GM12878 (cell line): ENCODE data around the gene ASAH2B. TPM values are rescaled to one million over a fixed set of nuclear protein-coding genes. Genes with fewer than 3 reads are reported as not detected.

Experiments
- ATAC-seq: fragments of 200-7000 bp; cut with Tn5 transposase; 3 replicates; pipeline ENCODE4 v1.9.1; 2020; ENCODE audit warnings: mild to moderate bottlenecking, moderate library complexity
- BruUV-seq: library from RNA; stranded (reverse); fragments of 400-500 nt; replicated peaks from 2 replicates; lab custom pipeline; 2021; lab: Mats Ljungman, UMichigan
- CTCF ChIA-PET: fragments of 300-600 bp; sonication (Branson Sonifier 250); formaldehyde crosslinking; extraction: SDS; loops from one replicate; lab custom pipeline; 2021; ENCODE audit warnings: inconsistent platforms; lab: Yijun Ruan, JAX
- POLR2A ChIA-PET: fragments of 350-600 bp; formaldehyde crosslinking; extraction: SDS; loops from one replicate; lab custom pipeline; 2021; ENCODE audit warnings: inconsistent platforms; lab: Charles Lee
- RAD21 ChIA-PET: fragments of 300-600 bp; sonication (Branson Sonifier 250); formaldehyde crosslinking; loops from one replicate; lab custom pipeline; 2023; ENCODE audit warnings: antibody characterized with exemption; ENCODE audit not compliant: unreplicated experiment; lab: Charles Lee
- SMC1A ChIA-PET: fragments of 300-600 bp; sonication (Branson Sonifier 250); formaldehyde crosslinking; loops from one replicate; lab custom pipeline; 2023; ENCODE audit not compliant: unreplicated experiment, uncharacterized antibody; lab: Charles Lee
- DNase-seq: peaks from one replicate; pipeline ENCODE4 v3.0.0-alpha.2; 2011; ENCODE audit warnings: low read depth, low spot score
- FAIRE-seq: peaks from 3 replicates; lab custom pipeline; 2011; peaks lifted over from hg19 to GRCh38; lab: Jason Lieb, UNC
- H2AFZ ChIP-seq: 2 replicates; pipeline ENCODE4 v1.6.0; 2011; ENCODE audit warnings: low read depth, low read length, control low read depth; ENCODE audit not compliant: control insufficient read depth
- H3K27ac ChIP-seq: 2 replicates; pipeline ENCODE4 v1.5.1; 2011; ENCODE audit warnings: control low read depth; ENCODE audit not compliant: control insufficient read depth, insufficient read depth
- H3K27me3 ChIP-seq, 2 experiments: replicated peaks in 1 of 2; 2 replicates each; pipeline versions ENCODE4 v1.6.0 to v1.6.1; 2011; ENCODE audit warnings: low read length in 1 of 2; ENCODE audit not compliant: control insufficient read depth in 2 of 2, insufficient read depth in 2 of 2
- H3K36me3 ChIP-seq, 2 experiments: 2 replicates each; pipeline ENCODE4 v1.5.1; 2011; ENCODE audit warnings: low read length in 1 of 2; ENCODE audit not compliant: control insufficient read depth in 2 of 2, insufficient read depth in 2 of 2
- H3K4me1 ChIP-seq: 2 replicates; pipeline ENCODE4 v1.6.1; 2011; ENCODE audit warnings: mild to moderate bottlenecking, low read length, moderate library complexity, mixed read lengths; ENCODE audit not compliant: control insufficient read depth, insufficient read depth
- H3K4me2 ChIP-seq: 2 replicates; pipeline ENCODE4 v1.6.0; 2011; ENCODE audit warnings: control low read depth; ENCODE audit not compliant: control insufficient read depth, insufficient read depth
- H3K4me3 ChIP-seq: fragments of 200-600 bp; sonication (generic); 2 replicates; pipeline ENCODE4 v1.5.1; 2016
- H3K79me2 ChIP-seq: 2 replicates; pipeline ENCODE4 v1.6.0; 2011; ENCODE audit warnings: low read length; ENCODE audit not compliant: control insufficient read depth, insufficient read depth
- H3K9ac ChIP-seq: 2 replicates; pipeline ENCODE4 v1.8.0; 2011; ENCODE audit warnings: low read length, control low read depth, mixed read lengths; ENCODE audit not compliant: control insufficient read depth, insufficient read depth
- H3K9me3 ChIP-seq: replicated peaks from 3 replicates; pipeline ENCODE4 v1.5.1; 2011; ENCODE audit warnings: mild to moderate bottlenecking, low read length; ENCODE audit not compliant: control insufficient read depth, insufficient read depth
- H4K20me1 ChIP-seq: 2 replicates; pipeline ENCODE4 v1.6.0; 2011; ENCODE audit not compliant: control insufficient read depth, insufficient read depth
- CBX3 ChIP-seq: fragments of 200-600 bp; sonication (generic); IDR thresholded peaks from 2 replicates; pipeline ENCODE4 v1.6.1; 2016; ENCODE audit warnings: low read depth, borderline replicate concordance
- DPF2 ChIP-seq: fragments of 450-650 bp; IDR thresholded peaks from 2 replicates; pipeline ENCODE4 v1.6.1; 2017; ENCODE audit warnings: mild to moderate bottlenecking
- EGR1 ChIP-seq, 2 experiments: IDR thresholded peaks; 1 replicate in 1 of 2; 2 replicates in 1 of 2; pipeline ENCODE4 v1.6.1; 2011 to 2012; ENCODE audit warnings: low read depth in 2 of 2, low read length in 2 of 2, borderline replicate concordance in 1 of 2, mild to moderate bottlenecking in 1 of 2, moderate library complexity in 1 of 2
- ETV6 ChIP-seq, 2 experiments: fragments of 450-650 bp in 1 of 2; IDR thresholded peaks in 1 of 2; conservative IDR thresholded peaks in 1 of 2; 2 replicates each; pipeline ENCODE4 v1.6.1; 2014; ENCODE audit warnings: antibody characterized with exemption in 1 of 2, borderline replicate concordance in 1 of 2, low read depth in 1 of 2, mild to moderate bottlenecking in 1 of 2, moderate library complexity in 1 of 2
- MEF2B ChIP-seq: fragments of 450-650 bp; IDR thresholded peaks from 2 replicates; pipeline ENCODE4 v1.6.1; 2018; ENCODE audit warnings: mild to moderate bottlenecking, moderate library complexity; ENCODE audit not compliant: partially characterized antibody, poor library complexity, severe bottlenecking
- MYC ChIP-seq: IDR thresholded peaks from 2 replicates; pipeline ENCODE4 v1.6.1; 2011; ENCODE audit warnings: mild to moderate bottlenecking, low read length, moderate library complexity, inconsistent platforms; ENCODE audit not compliant: insufficient read depth, insufficient replicate concordance, insufficient read length, severe bottlenecking
- NFYB ChIP-seq: IDR thresholded peaks from 2 replicates; pipeline ENCODE4 v1.6.1; 2011; ENCODE audit warnings: low read depth, mild to moderate bottlenecking, low read length, improper control_type of control experiment, moderate library complexity; ENCODE audit not compliant: insufficient read depth
- POLR2AphosphoS5 ChIP-seq: IDR thresholded peaks from 2 replicates; pipeline ENCODE4 v1.6.1; 2011; ENCODE audit warnings: mild to moderate bottlenecking, low read length, inconsistent platforms
- RUNX3 ChIP-seq: IDR thresholded peaks from 2 replicates; pipeline ENCODE4 v1.6.1; 2012; ENCODE audit warnings: low read length, inconsistent platforms
- SIN3A ChIP-seq: IDR thresholded peaks from 2 replicates; pipeline ENCODE4 v1.6.1; 2012; ENCODE audit warnings: low read depth, low read length, improper control_type of control experiment
- SMC3 ChIP-seq: IDR thresholded peaks from 2 replicates; pipeline ENCODE4 v1.6.1; 2011; ENCODE audit warnings: low read length, improper control_type of control experiment, borderline replicate concordance
- SPI1 ChIP-seq: IDR thresholded peaks from 2 replicates; pipeline ENCODE4 v1.6.1; 2011; ENCODE audit warnings: low read depth, mild to moderate bottlenecking, low read length, moderate library complexity, borderline replicate concordance; ENCODE audit not compliant: insufficient read depth
- STAT1 ChIP-seq: fragments of 450-650 bp; conservative IDR thresholded peaks from 2 replicates; pipeline ENCODE4 v1.6.1; 2014; ENCODE audit warnings: antibody characterized with exemption, mild to moderate bottlenecking
- SUPT20H ChIP-seq: IDR thresholded peaks from 2 replicates; pipeline ENCODE4 v1.6.1; 2011; ENCODE audit warnings: low read depth, mild to moderate bottlenecking, low read length, moderate library complexity, borderline replicate concordance; ENCODE audit not compliant: control insufficient read depth
- TBL1XR1 ChIP-seq: IDR thresholded peaks from 2 replicates; pipeline ENCODE4 v1.6.1; 2012; ENCODE audit warnings: low read depth, low read length, improper control_type of control experiment
- ZBED1 ChIP-seq: IDR thresholded peaks from 2 replicates; pipeline ENCODE4 v1.6.1; 2016; ENCODE audit warnings: borderline replicate concordance
- ZNF274 ChIP-seq: IDR thresholded peaks from one replicate; pipeline ENCODE4 v1.8.0; 2011; ENCODE audit not compliant: insufficient read length, insufficient read depth
- WGBS: methylation state at CpG from one replicate; pipeline ENCODE4 v1.1.6; 2016; ENCODE audit warnings: low lambda C conversion rate; ENCODE audit not compliant: insufficient replicate concordance, insufficient coverage; ENCODE audit errors: missing lambda C conversion rate; 5-methylcytosine and 5-hydroxymethylcytosine counted together
- in situ Hi-C: fragments of 300-500 bp; cut with MboI; formaldehyde crosslinking; loops from 9 replicates; pipeline ENCODE4 v1.14.3; 2018; ENCODE audit warnings: mixed read lengths
- intact Hi-C: fragments of 100-400 bp; cut with micrococcal nuclease; formaldehyde crosslinking; loops from one replicate; pipeline ENCODE4 v1.14.2; 2022; ENCODE audit not compliant: unreplicated experiment
- polyA plus RNA-seq, 11 experiments: library from polyadenylated mRNA; depleted of rRNA in 4 of 11; unstranded in 6 of 11; stranded (reverse) in 5 of 11; fragments of >200 nt; fragmentation: Nextera tagmentation in 4 of 11; fragmentation: Illumina TruSeq in 1 of 11; extraction: Ambion mirVana in 4 of 11; extraction: Trizol in 1 of 11; gene quantifications; 1 replicate in 1 of 11; 2 replicates in 10 of 11; pipeline versions ENCODE4 v1.2.1 to v1.2.3, GENCODE V29; 2011 to 2016; ENCODE audit warnings: inconsistent platforms in 2 of 11, missing spikeins in 2 of 11, low read depth in 1 of 11
- total RNA-seq, 4 experiments: library from RNA; depleted of rRNA in 3 of 4; stranded (reverse); fragments of >200 nt in 3 of 4; fragmentation: Illumina TruSeq in 1 of 4; extraction: Trizol in 1 of 4; gene quantifications; 2 replicates each; pipeline versions ENCODE4 v1.2.1 to v1.2.3, GENCODE V29; 2013 to 2021
- TF ChIP-seq, protein P1 (sequence below): fragments of 450-650 bp; IDR thresholded peaks from 2 replicates; pipeline ENCODE4 v1.6.1; 2017; ENCODE audit warnings: borderline replicate concordance
- TF ChIP-seq, protein P2 (sequence below): IDR thresholded peaks from 2 replicates; pipeline ENCODE4 v1.6.1; 2011; ENCODE audit warnings: borderline replicate concordance, low read depth, mild to moderate bottlenecking, moderate library complexity, mixed read lengths, low read length; ENCODE audit not compliant: insufficient read depth; ENCODE audit errors: extremely low read length

ASAH2B gene
- total and polyA plus RNA-seq, 10 of the 15 experiments (the other 5 are each of a cell fraction or from before 2014, with no cell fraction given), result 1.6 to 5.4 (median 3.0) TPM

DNA sequence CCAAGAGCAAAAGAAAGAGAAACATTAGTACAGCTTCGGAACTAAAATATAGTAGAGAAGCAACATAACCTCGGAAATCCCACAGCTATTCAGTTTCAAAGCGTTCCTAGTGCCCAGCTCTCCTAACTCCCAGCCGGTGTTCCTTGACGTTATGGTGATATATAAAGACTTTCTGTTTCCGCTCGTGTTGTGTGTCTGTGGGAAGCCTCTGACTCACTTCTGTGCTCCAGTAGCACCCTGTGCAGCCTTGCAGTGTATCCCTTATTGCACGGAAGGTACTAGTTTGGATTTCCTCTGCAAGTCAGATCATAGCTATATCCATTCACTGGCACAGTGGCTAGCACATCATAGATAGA, 535 bp downstream of the ASAH2B start:
- TSS peak; percentile 76 for BruUV-seq
- POLR2A ChIA-PET, result interaction anchor here (0.6 kb wide), 1 partner anchor 524 kb away, joined by 3 read pairs; no protein-coding TSS in a partner anchor
- peak overlapping the region; percentile 89 for H3K4me2 ChIP-seq
- H3K27me3 ChIP-seq, result no peaks in the 10 kb centered on the region
- intact Hi-C loops, result no loop called here
- ATAC-seq, result peak; percentile 55
- TF ChIP-seq DPF2 (no peak), EGR1 (IDR thresholded peaks at IDR 0.05; ENCODE audit: borderline replicate concordance in 1 of 2, low read depth in 2 of 2, low read length in 2 of 2) (no peak), ZNF274 (no peak), SIN3A (no peak), SPI1 (no peak), SMC3 (no peak), TBL1XR1 (no peak), MEF2B (no peak), ETV6 (conservative IDR thresholded peaks at IDR 0.05 in 1 of 2, IDR thresholded peaks at IDR 0.05 in 1 of 2; ENCODE audit: borderline replicate concordance in 1 of 2, low read depth in 1 of 2) (no peak), STAT1 (no peak), POLR2AphosphoS5 (no peak), CBX3 (no peak), ZBED1 (no peak), NFYB (no peak), SUPT20H (no peak), RUNX3 (no peak), MYC (no peak)
- TF ChIP-seq, protein P1, sequence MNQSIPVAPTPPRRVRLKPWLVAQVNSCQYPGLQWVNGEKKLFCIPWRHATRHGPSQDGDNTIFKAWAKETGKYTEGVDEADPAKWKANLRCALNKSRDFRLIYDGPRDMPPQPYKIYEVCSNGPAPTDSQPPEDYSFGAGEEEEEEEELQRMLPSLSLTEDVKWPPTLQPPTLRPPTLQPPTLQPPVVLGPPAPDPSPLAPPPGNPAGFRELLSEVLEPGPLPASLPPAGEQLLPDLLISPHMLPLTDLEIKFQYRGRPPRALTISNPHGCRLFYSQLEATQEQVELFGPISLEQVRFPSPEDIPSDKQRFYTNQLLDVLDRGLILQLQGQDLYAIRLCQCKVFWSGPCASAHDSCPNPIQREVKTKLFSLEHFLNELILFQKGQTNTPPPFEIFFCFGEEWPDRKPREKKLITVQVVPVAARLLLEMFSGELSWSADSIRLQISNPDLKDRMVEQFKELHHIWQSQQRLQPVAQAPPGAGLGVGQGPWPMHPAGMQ, result no peak
- TF ChIP-seq, protein P2, sequence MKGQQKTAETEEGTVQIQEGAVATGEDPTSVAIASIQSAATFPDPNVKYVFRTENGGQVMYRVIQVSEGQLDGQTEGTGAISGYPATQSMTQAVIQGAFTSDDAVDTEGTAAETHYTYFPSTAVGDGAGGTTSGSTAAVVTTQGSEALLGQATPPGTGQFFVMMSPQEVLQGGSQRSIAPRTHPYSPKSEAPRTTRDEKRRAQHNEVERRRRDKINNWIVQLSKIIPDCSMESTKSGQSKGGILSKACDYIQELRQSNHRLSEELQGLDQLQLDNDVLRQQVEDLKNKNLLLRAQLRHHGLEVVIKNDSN, result no peak
- TF ChIP-seq, all 136 proteins: peak for 0
- H3K9ac ChIP-seq, result peak overlapping the region; percentile 68
- H4K20me1 ChIP-seq, result no peaks in the 10 kb centered on the region
- in situ Hi-C loops, result no loop called here
- H3K27ac ChIP-seq, result no peak overlapping the region; the same call in 1 of the 2 replicates
- ChIA-PET CTCF (interaction anchor here (1.0 to 1.4 kb wide), 3 partner anchors 81 to 208 kb away, joined by 3 to 6 read pairs (median 3); no protein-coding TSS in a partner anchor), RAD21 (interaction anchor here (0.6 to 1.1 kb wide), 2 partner anchors 80 to 86 kb away, joined by 3 read pairs; no protein-coding TSS in a partner anchor), SMC1A (interaction anchor here (0.6 to 0.8 kb wide), 2 partner anchors 149 to 865 kb away, joined by 3 read pairs; no protein-coding TSS in a partner anchor)
- peaks cover 3% of the 10 kb centered on the region; the same call in 1 of the 2 replicates for H3K4me1 ChIP-seq
- peak overlapping the region; percentile 97 for H2AFZ ChIP-seq
- FAIRE-seq, result peak; percentile 54
- under 1% methylated on average over 8 of the region's 8 CpGs for WGBS
- DNase-seq, result peak; percentile 2
- peak overlapping the region; percentile 88 for H3K4me3 ChIP-seq
- H3K9me3 ChIP-seq, result no peaks in the 10 kb centered on the region
- H3K36me3 ChIP-seq, result no peaks in the 10 kb centered on the region
- H3K79me2 ChIP-seq, result no peaks in the 10 kb centered on the region
